GM13976 (cell line): ENCODE measurements around the gene PANK4.
"Not testable (repeated sequence)": the region's sequence is repeated elsewhere in the genome, so short reads cannot be mapped to it uniquely, and the experiment has no call there.

Experiments used
- DNase-seq: peaks from one replicate; pipeline ENCODE4 v3.0.0; 2012; ENCODE audit warnings: low spot score
- in situ Hi-C: fragments of 300-500 bp; cut with MboI; formaldehyde crosslinking; loops from one replicate; pipeline ENCODE4 v1.12.0; 2022; ENCODE audit warnings: low sequenced_read_pairs, mixed read lengths, inconsistent platforms; ENCODE audit not compliant: unreplicated experiment
- TF ChIP-seq, protein P1 (sequence below): IDR thresholded peaks from 2 replicates; pipeline ENCODE4 v1.5.1; 2012; ENCODE audit warnings: borderline replicate concordance, mild to moderate bottlenecking; ENCODE audit not compliant: insufficient read depth; ENCODE audit errors: extremely low read depth, missing control alignments, control extremely low read depth

Gene PANK4

DNA sequence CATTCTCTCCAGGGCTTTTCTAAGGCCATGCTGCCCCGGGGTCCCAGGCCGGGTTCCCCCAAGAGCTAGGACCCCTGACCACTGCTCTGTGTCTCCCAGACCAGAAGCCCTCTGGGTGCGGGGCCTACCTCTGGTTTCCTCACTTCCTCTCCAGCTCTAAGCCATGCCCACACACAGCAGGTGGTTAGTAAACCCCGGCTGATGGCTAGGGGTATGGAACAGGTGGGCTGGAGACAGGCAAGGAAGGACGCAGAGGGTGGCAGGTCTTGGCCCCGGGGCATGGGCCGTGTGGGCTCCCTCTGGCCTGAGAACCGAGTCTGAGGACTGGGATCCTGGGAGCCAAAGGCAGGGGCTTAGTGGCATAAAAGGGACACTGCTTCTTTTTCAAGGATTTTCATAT is 66.2 kb downstream of the PANK4 start:
- in situ Hi-C loops = no loop called here
- TF ChIP-seq, protein P1, sequence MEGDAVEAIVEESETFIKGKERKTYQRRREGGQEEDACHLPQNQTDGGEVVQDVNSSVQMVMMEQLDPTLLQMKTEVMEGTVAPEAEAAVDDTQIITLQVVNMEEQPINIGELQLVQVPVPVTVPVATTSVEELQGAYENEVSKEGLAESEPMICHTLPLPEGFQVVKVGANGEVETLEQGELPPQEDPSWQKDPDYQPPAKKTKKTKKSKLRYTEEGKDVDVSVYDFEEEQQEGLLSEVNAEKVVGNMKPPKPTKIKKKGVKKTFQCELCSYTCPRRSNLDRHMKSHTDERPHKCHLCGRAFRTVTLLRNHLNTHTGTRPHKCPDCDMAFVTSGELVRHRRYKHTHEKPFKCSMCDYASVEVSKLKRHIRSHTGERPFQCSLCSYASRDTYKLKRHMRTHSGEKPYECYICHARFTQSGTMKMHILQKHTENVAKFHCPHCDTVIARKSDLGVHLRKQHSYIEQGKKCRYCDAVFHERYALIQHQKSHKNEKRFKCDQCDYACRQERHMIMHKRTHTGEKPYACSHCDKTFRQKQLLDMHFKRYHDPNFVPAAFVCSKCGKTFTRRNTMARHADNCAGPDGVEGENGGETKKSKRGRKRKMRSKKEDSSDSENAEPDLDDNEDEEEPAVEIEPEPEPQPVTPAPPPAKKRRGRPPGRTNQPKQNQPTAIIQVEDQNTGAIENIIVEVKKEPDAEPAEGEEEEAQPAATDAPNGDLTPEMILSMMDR = no peak
- no peak for DNase-seq

DNA sequence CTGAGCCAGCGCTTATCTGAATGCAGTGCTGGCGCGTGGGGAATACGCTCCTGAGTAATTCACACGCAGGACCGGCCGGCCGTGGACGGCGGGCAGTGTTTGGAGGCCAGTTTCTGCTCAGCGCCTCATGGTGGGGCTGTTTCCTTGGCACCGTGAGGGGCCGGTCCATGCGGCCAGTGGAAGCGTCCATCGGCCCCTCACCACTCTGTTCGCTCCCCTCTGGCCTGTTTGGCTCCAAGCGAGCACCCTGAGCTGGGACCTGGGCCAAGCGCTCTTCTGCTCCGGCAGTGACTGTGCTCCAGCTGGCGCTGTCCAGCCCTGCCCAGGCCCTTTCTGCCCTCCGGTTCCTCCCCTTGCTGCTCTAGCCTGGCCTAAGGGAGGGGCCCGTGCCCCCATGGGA is 66.6 kb downstream of the PANK4 start:
- DNase-seq = no peak
- TF ChIP-seq, protein P1 = no peak
- in situ Hi-C loops = no loop called here

DNA sequence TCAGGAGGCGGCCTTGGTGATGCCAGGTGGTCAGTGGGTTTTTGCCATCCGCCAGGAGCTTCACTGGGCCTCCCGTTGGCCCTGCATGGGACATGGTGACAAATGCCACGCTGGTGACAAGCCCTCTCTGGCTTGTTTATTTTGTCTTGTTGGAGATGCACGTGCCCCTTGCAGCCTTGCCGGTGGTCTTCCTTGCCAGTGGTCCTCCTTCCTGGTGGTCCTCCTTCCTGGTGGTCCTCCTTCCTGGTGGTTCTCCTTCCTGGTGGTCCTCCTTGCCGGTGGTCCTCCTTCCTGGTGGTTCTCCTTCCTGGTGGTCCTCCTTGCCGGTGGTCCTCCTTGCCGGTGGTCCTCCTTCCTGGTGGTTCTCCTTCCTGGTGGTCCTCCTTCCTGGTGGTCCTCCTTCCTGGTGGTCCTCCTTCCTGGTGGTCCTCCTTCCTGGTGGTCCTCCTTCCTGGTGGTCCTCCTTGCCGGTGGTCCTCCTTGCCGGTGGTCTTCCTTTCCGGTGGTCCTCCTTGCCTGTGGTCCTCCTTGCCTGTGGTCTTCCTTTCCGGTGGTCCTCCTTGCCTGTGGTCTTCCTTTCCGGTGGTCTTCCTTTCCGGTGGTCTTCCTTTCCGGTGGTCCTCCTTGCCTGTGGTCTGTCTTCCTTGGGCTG is 67.2 kb downstream of the PANK4 start:
- in situ Hi-C loops, DNase-seq: not testable (repeated sequence)

DNA sequence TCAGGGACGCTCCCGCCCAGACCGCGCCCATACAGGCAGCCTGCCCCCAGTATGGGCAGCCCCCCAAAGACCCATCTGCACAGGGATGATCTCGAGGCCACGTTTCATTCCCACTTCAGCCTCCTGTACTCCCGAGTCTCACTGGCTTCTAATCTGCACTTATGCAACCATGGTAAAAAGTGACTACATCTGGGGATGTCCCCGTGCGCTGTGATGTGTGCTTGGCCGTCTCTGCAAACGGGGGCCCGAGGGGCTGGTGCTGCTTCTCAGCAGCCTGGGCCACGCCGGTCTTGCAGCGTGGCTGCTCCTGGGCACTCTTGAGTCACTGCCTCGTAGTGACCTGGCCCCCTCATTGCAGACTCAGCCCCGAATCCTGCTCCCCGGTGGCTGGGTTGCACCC is 67.7 kb downstream of the PANK4 start:
- no peak for DNase-seq
- in situ Hi-C loops = no loop called here
- TF ChIP-seq, protein P1 = no peak
